Keratinocyte (primary cell): ENCODE results near the gene ZMIZ1. TPM values are rescaled to one million over a fixed set of nuclear protein-coding genes. Genes with fewer than 3 reads are reported as not detected.

Source experiments
- DNase-seq: peaks from one replicate; pipeline ENCODE4 v3.0.0-alpha.2; 2011; ENCODE audit warnings: low read depth, missing footprints, low spot score
- FAIRE-seq: peaks from 2 replicates; lab custom pipeline; 2011; peaks lifted over from hg19 to GRCh38; lab: Jason Lieb, UNC
- H2AFZ ChIP-seq: 2 replicates; pipeline ENCODE4 v1.6.0; 2012; ENCODE audit warnings: low read length, control low read depth, inconsistent platforms; ENCODE audit not compliant: control insufficient read depth
- H3K27ac ChIP-seq: 2 replicates; pipeline ENCODE4 v1.5.1; 2011; ENCODE audit warnings: low read length; ENCODE audit not compliant: control insufficient read depth, insufficient read depth
- H3K27me3 ChIP-seq: 3 replicates; pipeline ENCODE4 v1.6.0; 2011; ENCODE audit warnings: low read length; ENCODE audit not compliant: control insufficient read depth, insufficient read depth; ENCODE audit errors: extremely low read depth
- H3K36me3 ChIP-seq, 2 experiments: 2 replicates in 1 of 2; 3 replicates in 1 of 2; pipeline ENCODE4 v1.5.1; 2011; ENCODE audit warnings: low read length in 2 of 2, mild to moderate bottlenecking in 1 of 2; ENCODE audit not compliant: control insufficient read depth in 2 of 2, insufficient read depth in 2 of 2; ENCODE audit errors: extremely low read depth in 1 of 2
- H3K4me1 ChIP-seq: 3 replicates; pipeline ENCODE4 v1.5.1; 2011; ENCODE audit warnings: low read length; ENCODE audit not compliant: control insufficient read depth, insufficient read depth; ENCODE audit errors: extremely low read depth
- H3K4me2 ChIP-seq: 3 replicates; pipeline ENCODE4 v1.6.0; 2011; ENCODE audit warnings: low read depth, low read length; ENCODE audit not compliant: control insufficient read depth, insufficient read depth; ENCODE audit errors: extremely low read depth
- H3K4me3 ChIP-seq, 3 experiments: fragments of 200-600 bp in 1 of 3; sonication (generic) in 1 of 3; 2 replicates in 2 of 3; 3 replicates in 1 of 3; pipeline ENCODE4 v1.5.1; 2011 to 2016; ENCODE audit warnings: low read length in 3 of 3, mild to moderate bottlenecking in 3 of 3, control low read depth in 2 of 3, inconsistent platforms in 1 of 3, low read depth in 1 of 3, mixed read lengths in 1 of 3, mixed run types in 1 of 3, moderate library complexity in 1 of 3; ENCODE audit not compliant: control insufficient read depth in 2 of 3, insufficient read depth in 2 of 3; ENCODE audit errors: extremely low read depth in 1 of 3
- H3K79me2 ChIP-seq: 2 replicates; pipeline ENCODE4 v1.6.0; 2012; ENCODE audit warnings: low read length; ENCODE audit not compliant: control insufficient read depth, insufficient read depth
- H3K9ac ChIP-seq: 3 replicates; pipeline ENCODE4 v1.6.0; 2011; ENCODE audit warnings: low read length; ENCODE audit not compliant: control insufficient read depth, insufficient read depth; ENCODE audit errors: extremely low read depth
- H3K9me1 ChIP-seq: 3 replicates; pipeline ENCODE4 v1.6.0; 2011; ENCODE audit warnings: low read length; ENCODE audit not compliant: control insufficient read depth, insufficient read depth; ENCODE audit errors: extremely low read depth
- H3K9me3 ChIP-seq: 2 replicates; pipeline ENCODE4 v1.5.1; 2012; ENCODE audit warnings: low read depth, low read length; ENCODE audit not compliant: control insufficient read depth
- H4K20me1 ChIP-seq: 3 replicates; pipeline ENCODE4 v1.6.0; 2011; ENCODE audit warnings: low read length; ENCODE audit not compliant: control insufficient read depth, insufficient read depth; ENCODE audit errors: extremely low read depth
- CTCF ChIP-seq, 3 experiments: IDR thresholded peaks in 1 of 3; conservative IDR thresholded peaks in 1 of 3; optimal IDR thresholded peaks in 1 of 3; 2 replicates in 2 of 3; 3 replicates in 1 of 3; pipeline versions ENCODE3 to v1.5.1; 2011; ENCODE audit warnings: low read length in 3 of 3, mild to moderate bottlenecking in 3 of 3, moderate library complexity in 2 of 3, control low read depth in 1 of 3, inconsistent platforms in 1 of 3; ENCODE audit not compliant: insufficient read depth in 2 of 3; ENCODE audit errors: extremely low read depth in 1 of 3
- EZH2 ChIP-seq: IDR thresholded peaks from one replicate; pipeline ENCODE4 v1.6.1; 2012; ENCODE audit warnings: inconsistent platforms, mild to moderate bottlenecking, low read length, moderate library complexity
- dilution Hi-C: fragments of 300-500 bp; cut with MboI; formaldehyde crosslinking; loops from one replicate; pipeline ENCODE4 v1.7.0; 2020; ENCODE audit warnings: low sequenced_read_pairs; ENCODE audit not compliant: extremely low pct_ligation_motif_present
- polyA plus RNA-seq, 5 experiments: library from polyadenylated mRNA; depleted of rRNA in 3 of 5; stranded (reverse) in 3 of 5; stranded (forward) in 1 of 5; unstranded in 1 of 5; fragments of >200 nt; gene quantifications; 1 replicate in 1 of 5; 2 replicates in 3 of 5; 3 replicates in 1 of 5; pipeline versions ENCODE4 v1.2.1 to v1.2.3, GENCODE V29; 2011 to 2012; ENCODE audit warnings: missing spikeins in 2 of 5, low read depth in 1 of 5, low replicate concordance in 1 of 5

ZMIZ1 gene
- polyA plus RNA-seq, 1 donor (not counting 4 experiments of a cell fraction or from before 2014, with no cell fraction given): 1.8 TPM

- Histone ChIP-seq H2AFZ (no peak overlapping the region), H3K9ac (peak overlapping the region; percentile 31), H3K27me3 (no peaks in the 10 kb centered on the region), H3K4me3 (no peak overlapping the region), H3K4me1 (peaks cover 34% of the 10 kb centered on the region), H4K20me1 (no peaks in the 10 kb centered on the region), H3K36me3 (no peaks in the 10 kb centered on the region), H3K27ac (no peak overlapping the region), H3K9me3 (no peaks in the 10 kb centered on the region), H3K9me1 (no peaks in the 10 kb centered on the region), H3K4me2 (peak overlapping the region; percentile 68), H3K79me2 (no peaks in the 10 kb centered on the region)
- TF ChIP-seq CTCF (optimal IDR thresholded peaks at IDR 0.05 in 1 of 3, IDR thresholded peaks at IDR 0.05 in 1 of 3, conservative IDR thresholded peaks at IDR 0.05 in 1 of 3; ENCODE audit: extremely low read depth in 1 of 3, insufficient read depth in 2 of 3, low read length in 3 of 3) (no peak), EZH2 (no peak)
- DNase-seq: no peak
- no peak for FAIRE-seq
- dilution Hi-C loops: no loop called here
These were observed 172.8 kb downstream of the ZMIZ1 start for GRCh38 chr10:79241629-79241989.

GRCh38 chr10:79241990-79242619 lies 173.3 kb downstream of the ZMIZ1 start:
- H3K27ac ChIP-seq: no peak overlapping the region
- DNase-seq (no peak), FAIRE-seq (no peak)
- H3K27me3 ChIP-seq: no peaks in the 10 kb centered on the region
- H3K9me3 ChIP-seq: no peaks in the 10 kb centered on the region
- H3K4me1 ChIP-seq: peaks cover 33% of the 10 kb centered on the region
- H2AFZ ChIP-seq: peak overlapping the region; percentile 10
- H3K9ac ChIP-seq: peak overlapping the region; percentile 60
- H3K4me2 ChIP-seq: peak overlapping the region; percentile 79
- dilution Hi-C loops: no loop called here
- H3K4me3 ChIP-seq: peak overlapping the region in 2 of 3 experiments; percentile 26 to 30
- H3K9me1 ChIP-seq: no peaks in the 10 kb centered on the region
- H4K20me1 ChIP-seq: no peaks in the 10 kb centered on the region
- no peaks in the 10 kb centered on the region for H3K36me3 ChIP-seq
- no peaks in the 10 kb centered on the region for H3K79me2 ChIP-seq
- TF ChIP-seq CTCF (optimal IDR thresholded peaks at IDR 0.05 in 1 of 3, IDR thresholded peaks at IDR 0.05 in 1 of 3, conservative IDR thresholded peaks at IDR 0.05 in 1 of 3; ENCODE audit: extremely low read depth in 1 of 3, insufficient read depth in 2 of 3, low read length in 3 of 3): no peak
- TF ChIP-seq EZH2: no peak
